DOHH2 (cell line): Measurements from ENCODE around the gene MUC5B.

Experiments used
- H3F3A ChIP-seq: fragments of 200-600 bp; sonication (generic), shearing (Covaris generic); 2 replicates; pipeline ENCODE4 v1.6.0; 2016; ENCODE audit warnings: antibody characterized with exemption, mild to moderate bottlenecking; ENCODE audit not compliant: control insufficient read depth, insufficient read depth
- H3K27ac ChIP-seq: fragments of 200-600 bp; sonication (generic); 2 replicates; pipeline ENCODE4 v1.5.1; 2014; ENCODE audit warnings: low read depth, mild to moderate bottlenecking, low read length, moderate library complexity
- H3K27me3 ChIP-seq: fragments of 200-600 bp; sonication (generic); 2 replicates; pipeline ENCODE4 v1.6.1; 2014; ENCODE audit warnings: mild to moderate bottlenecking, low read length, mixed read lengths; ENCODE audit not compliant: control insufficient read depth
- H3K36me3 ChIP-seq: fragments of 200-600 bp; sonication (generic); 2 replicates; pipeline ENCODE4 v1.6.1; 2014; ENCODE audit warnings: mild to moderate bottlenecking, low read length, moderate library complexity, mixed read lengths; ENCODE audit not compliant: control insufficient read depth
- H3K4me1 ChIP-seq: fragments of 200-600 bp; sonication (generic); 2 replicates; pipeline ENCODE4 v1.6.1; 2014; ENCODE audit warnings: mild to moderate bottlenecking, low read length, mixed read lengths; ENCODE audit not compliant: control insufficient read depth
- H3K4me2 ChIP-seq: fragments of 200-600 bp; sonication (generic); 2 replicates; pipeline ENCODE4 v1.6.0; 2014; ENCODE audit warnings: mild to moderate bottlenecking, low read length, moderate library complexity
- H3K4me3 ChIP-seq: fragments of 200-600 bp; sonication (generic); 2 replicates; pipeline ENCODE4 v1.5.1; 2014; ENCODE audit warnings: mild to moderate bottlenecking, low read length, mixed read lengths
- H3K79me2 ChIP-seq: fragments of 200-600 bp; sonication (generic); 2 replicates; pipeline ENCODE4 v1.6.1; 2014; ENCODE audit warnings: mild to moderate bottlenecking, low read length, mixed read lengths; ENCODE audit not compliant: control insufficient read depth
- H3K9me2 ChIP-seq: fragments of 200-600 bp; sonication (generic); replicated peaks from 2 replicates; pipeline ENCODE4 v1.6.1; 2014; ENCODE audit warnings: mild to moderate bottlenecking, low read length, mixed read lengths; ENCODE audit not compliant: control insufficient read depth
- H3K9me3 ChIP-seq: fragments of 200-600 bp; sonication (generic); 2 replicates; pipeline ENCODE4 v1.6.1; 2014; ENCODE audit warnings: antibody characterized with exemption, low read length, mixed read lengths; ENCODE audit not compliant: control insufficient read depth, insufficient read depth
- H4K20me1 ChIP-seq: fragments of 200-600 bp; sonication (generic); 2 replicates; pipeline ENCODE4 v1.6.0; 2014; ENCODE audit warnings: low read depth, mild to moderate bottlenecking, antibody characterized with exemption, low read length, moderate library complexity; ENCODE audit not compliant: control insufficient read depth, insufficient read depth
- CTCF ChIP-seq: fragments of 200-600 bp; sonication (generic); IDR thresholded peaks from one replicate; pipeline ENCODE4 v1.5.1; 2014; ENCODE audit warnings: antibody characterized with exemption, mild to moderate bottlenecking, low read depth, low read length; ENCODE audit not compliant: poor library complexity, severe bottlenecking
- EZH2phosphoT487 ChIP-seq: fragments of 200-600 bp; sonication (generic); IDR thresholded peaks from 2 replicates; pipeline ENCODE4 v1.6.1; 2017; ENCODE audit warnings: borderline replicate concordance, mild to moderate bottlenecking, antibody characterized with exemption, low read length, moderate library complexity, mixed read lengths

MUC5B gene

GRCh38 chr11:1179641-1180040, 43.2 kb upstream of the MUC5B start:
- H3K9me3 ChIP-seq: peaks cover 23% of the 10 kb centered on the region; the same call in 1 of the 2 replicates
- no peak for TF ChIP-seq EZH2phosphoT487
- no peak for TF ChIP-seq CTCF
- no peaks in the 10 kb centered on the region for H3K79me2 ChIP-seq
- no peaks in the 10 kb centered on the region for H3K27me3 ChIP-seq
- H4K20me1 ChIP-seq: no peaks in the 10 kb centered on the region
- no peak overlapping the region for H3K27ac ChIP-seq
- H3K4me1 ChIP-seq: no peaks in the 10 kb centered on the region
- H3K9me2 ChIP-seq: no peaks in the 10 kb centered on the region
- H3K4me3 ChIP-seq: no peak overlapping the region
- H3K36me3 ChIP-seq: no peaks in the 10 kb centered on the region
- H3K4me2 ChIP-seq: no peak overlapping the region
- H3F3A ChIP-seq: no peaks in the 10 kb centered on the region

- no peaks in the 10 kb centered on the region for H3F3A ChIP-seq
These were observed 42.7 kb upstream of the MUC5B start for GRCh38 chr11:1180171-1180570.

GRCh38 chr11:1180947-1181391, 41.9 kb upstream of the MUC5B start:
- Histone ChIP-seq H3K4me2 (no peak overlapping the region), H3K79me2 (no peaks in the 10 kb centered on the region)

More at GRCh38 chr11:1180171-1180570, 42.7 kb upstream of the MUC5B start:
- no peaks in the 10 kb centered on the region for H3K9me2 ChIP-seq
- H3K36me3 ChIP-seq: no peaks in the 10 kb centered on the region
- H3K4me2 ChIP-seq: no peak overlapping the region
- no peaks in the 10 kb centered on the region for H3K27me3 ChIP-seq
- H3K79me2 ChIP-seq: no peaks in the 10 kb centered on the region
- H3K4me1 ChIP-seq: no peaks in the 10 kb centered on the region
- H3K4me3 ChIP-seq: no peak overlapping the region
- H3K9me3 ChIP-seq: peaks cover 18% of the 10 kb centered on the region; the same call in 1 of the 2 replicates
- TF ChIP-seq CTCF: no peak
- TF ChIP-seq EZH2phosphoT487: no peak
- no peaks in the 10 kb centered on the region for H4K20me1 ChIP-seq
- H3K27ac ChIP-seq: no peak overlapping the region

More at GRCh38 chr11:1180947-1181391, 41.9 kb upstream of the MUC5B start:
- peaks cover 10% of the 10 kb centered on the region; the same call in 1 of the 2 replicates for H3K9me3 ChIP-seq
- no peaks in the 10 kb centered on the region for H3K36me3 ChIP-seq
- H3K27ac ChIP-seq: no peak overlapping the region
- no peak overlapping the region for H3K4me3 ChIP-seq
- no peaks in the 10 kb centered on the region for H3K4me1 ChIP-seq
- no peaks in the 10 kb centered on the region for H3F3A ChIP-seq
- no peaks in the 10 kb centered on the region for H3K9me2 ChIP-seq
- no peaks in the 10 kb centered on the region for H3K27me3 ChIP-seq
- no peaks in the 10 kb centered on the region for H4K20me1 ChIP-seq
- TF ChIP-seq CTCF: no peak
- TF ChIP-seq EZH2phosphoT487: no peak
